ENCODE results near the gene PLSCR1. TPM values are rescaled to one million over a fixed set of nuclear protein-coding genes. Genes with fewer than 3 reads are reported as not detected.

Gene PLSCR1
- total and polyA plus RNA-seq, 7 experiments from 2014 or later, result 14.6 to 174 (median 17.7) TPM

DNA sequence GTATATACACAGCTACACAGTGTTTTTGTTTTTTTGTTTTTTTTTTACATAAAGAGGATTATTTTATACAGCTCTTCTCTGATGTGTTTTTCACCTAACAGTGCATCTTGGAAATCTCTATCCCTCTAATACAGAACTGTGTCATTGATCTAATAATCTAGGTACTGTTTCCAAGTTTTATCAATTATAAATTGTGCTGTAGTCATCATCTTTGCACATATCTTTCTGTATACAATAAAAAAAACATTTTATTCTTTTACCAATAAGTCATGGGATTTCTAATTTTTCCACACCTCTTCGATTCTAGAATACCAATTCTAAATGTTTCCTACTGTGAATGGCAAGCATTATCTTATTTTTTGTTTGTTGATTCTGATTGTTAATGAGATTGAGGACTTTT is 73.4 kb downstream of the PLSCR1 start:
- no peaks in the 10 kb centered on the region for H3K9me3 ChIP-seq (ENCODE audit: control insufficient read depth in 2 of 3, low read length in 3 of 3)
- ChIA-PET POLR2A (no interaction called here), CTCF (no interaction called here)
- Mint-ChIP-seq H3K36me3 (no peaks in the 10 kb centered on the region), H3K27me3 (peaks cover 0 to 21% (median 12%) of the 10 kb centered on the region in 5 donors), H3K9me3 (no peaks in the 10 kb centered on the region), H3K4me3 (peak overlapping the region in 4 of 10 donors; percentile 75 to 85 (median 78)), H3K27ac (peak overlapping the region in 3 of 9 donors; percentile 65 to 82 (median 80)), H3K4me1 (peaks cover 0 to 18% (median 4%) of the 10 kb centered on the region in 7 donors)
- ATAC-seq, result no peak
- DNase-seq, result no peak
- no peaks in the 10 kb centered on the region for H3K36me3 ChIP-seq (ENCODE audit: control insufficient read depth in 2 of 3, insufficient read depth in 3 of 3, low read length in 3 of 3)
- no peaks in the 10 kb centered on the region for H3K4me1 ChIP-seq (ENCODE audit: control insufficient read depth in 2 of 2, insufficient read depth in 2 of 2, low read length in 2 of 2)
- H3K27ac ChIP-seq (ENCODE audit: low read depth, low read length), result no peak overlapping the region
- H3K27me3 ChIP-seq (ENCODE audit: control insufficient read depth in 2 of 2, insufficient read depth in 2 of 2, low read length in 2 of 2), result no peaks in the 10 kb centered on the region
- intact Hi-C loops (cut with micrococcal nuclease), result no loop called here
- H3K4me3 ChIP-seq (ENCODE audit: low read length), result no peak overlapping the region

DNA sequence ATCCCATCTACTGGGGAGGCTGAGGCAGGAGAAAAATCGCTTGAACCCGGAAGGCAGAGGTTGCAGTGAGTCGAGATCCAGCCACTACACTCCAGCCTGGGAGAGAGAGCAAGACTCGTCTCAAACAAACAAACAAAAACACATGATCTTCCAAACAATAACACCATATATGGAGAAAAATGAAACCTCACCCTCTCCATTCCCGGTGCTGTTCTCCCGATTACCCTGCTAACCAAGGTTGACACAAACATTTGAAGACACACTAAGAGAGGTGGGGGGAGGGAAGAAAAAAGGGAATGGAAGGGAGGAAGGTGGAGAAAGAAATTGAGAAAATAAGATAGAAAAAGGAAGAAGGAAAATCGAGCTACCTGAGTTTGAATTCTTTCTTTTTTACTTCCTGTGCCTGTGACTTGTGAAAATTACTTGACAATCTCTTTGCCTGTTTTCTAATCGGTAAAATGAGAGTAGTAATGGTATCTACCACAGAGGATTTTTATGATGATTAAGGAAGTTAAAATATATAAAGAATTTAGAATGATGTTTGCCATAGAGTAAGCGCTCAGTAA is 73.9 kb downstream of the PLSCR1 start:
- CTCF ChIA-PET, result no interaction called here
- DNase-seq (no peak), ATAC-seq (no peak)
- Mint-ChIP-seq H3K4me3 (peak overlapping the region; percentile 32 to 88 (median 80)), H3K4me1 (peaks cover 0 to 18% (median 4%) of the 10 kb centered on the region in 7 donors), H3K36me3 (no peaks in the 10 kb centered on the region), H3K9me3 (no peaks in the 10 kb centered on the region), H3K27me3 (peaks cover 0 to 16% (median 12%) of the 10 kb centered on the region in 5 donors), H3K27ac (peak overlapping the region in 6 of 9 donors; percentile 52 to 88 (median 81))
- no peaks in the 10 kb centered on the region for H3K27me3 ChIP-seq (ENCODE audit: control insufficient read depth in 2 of 2, insufficient read depth in 2 of 2, low read length in 2 of 2)
- no peaks in the 10 kb centered on the region for H3K36me3 ChIP-seq (ENCODE audit: control insufficient read depth in 2 of 3, insufficient read depth in 3 of 3, low read length in 3 of 3)
- POLR2A ChIA-PET, result interaction anchor here (1.0 to 1.9 kb wide), 2 partner anchors 27 to 74 kb away, joined by 3 to 5 read pairs; no protein-coding TSS in a partner anchor
- intact Hi-C loops (cut with micrococcal nuclease), result no loop called here
- no peaks in the 10 kb centered on the region for H3K4me1 ChIP-seq (ENCODE audit: control insufficient read depth in 2 of 2, insufficient read depth in 2 of 2, low read length in 2 of 2)
- no peaks in the 10 kb centered on the region for H3K9me3 ChIP-seq (ENCODE audit: control insufficient read depth in 2 of 3, low read length in 3 of 3)
- no peak overlapping the region for H3K4me3 ChIP-seq (ENCODE audit: low read length)
- no peak overlapping the region for H3K27ac ChIP-seq (ENCODE audit: low read depth, low read length)

DNA sequence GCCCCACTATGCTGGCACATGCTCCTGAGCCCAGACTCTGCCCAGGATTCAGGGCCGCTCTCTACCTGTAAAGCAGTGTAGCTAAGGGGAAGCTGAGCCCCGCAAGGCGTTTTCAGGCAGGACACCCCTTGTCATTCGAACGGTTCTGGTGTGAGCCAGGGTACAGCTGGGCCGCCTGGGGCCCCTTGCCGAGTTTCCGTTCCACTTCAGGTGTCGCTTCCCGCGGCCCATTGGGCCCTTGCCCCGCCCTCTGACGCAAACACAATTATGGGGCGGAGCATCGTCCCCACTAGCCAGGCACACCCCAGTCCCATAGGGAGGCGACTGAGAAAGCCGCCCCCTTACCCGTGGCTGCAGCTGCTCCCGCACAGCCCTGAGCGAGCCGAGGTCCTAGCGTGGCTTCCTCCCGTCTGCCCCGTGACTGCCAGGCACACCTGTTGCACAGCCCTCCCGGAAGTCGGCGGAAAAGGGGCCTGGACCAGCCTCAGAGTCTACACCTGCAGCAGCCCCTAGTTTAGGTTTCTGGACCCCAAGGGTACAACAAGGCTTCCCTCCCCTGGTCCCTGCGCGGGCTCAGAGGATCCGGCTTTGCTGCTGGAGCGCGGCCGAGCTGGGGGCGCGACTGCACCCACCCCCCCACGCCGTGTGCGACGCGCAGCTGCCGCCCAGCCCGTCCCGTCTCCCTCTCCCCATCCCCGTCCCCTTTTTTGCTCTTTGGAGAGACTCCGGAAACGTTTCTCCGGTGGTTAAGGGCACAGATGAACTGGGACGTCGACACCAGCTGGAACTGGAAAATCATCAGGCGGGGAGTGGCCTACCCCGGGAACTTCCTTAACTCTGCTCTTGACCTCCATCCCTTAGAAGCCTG is 75.0 kb downstream of the PLSCR1 start, which contains the start of gene PLSCR2:
PLSCR2 (minus strand) TSS at position 412 of the 868 bp plus-strand sequence. CDS start 9,657 bp downstream, outside the sequence.
- Histone ChIP-seq H3K9me3 (ENCODE audit: control insufficient read depth in 2 of 3, low read length in 3 of 3) (no peaks in the 10 kb centered on the region), H3K27me3 (ENCODE audit: control insufficient read depth in 2 of 2, insufficient read depth in 2 of 2, low read length in 2 of 2) (no peaks in the 10 kb centered on the region), H3K36me3 (ENCODE audit: control insufficient read depth in 2 of 3, insufficient read depth in 3 of 3, low read length in 3 of 3) (no peaks in the 10 kb centered on the region), H3K4me3 (ENCODE audit: low read length) (peak within 1 kb of the TSS; percentile 73), H3K27ac (ENCODE audit: low read depth, low read length) (peak within 1 kb of the TSS; percentile 69), H3K4me1 (ENCODE audit: control insufficient read depth in 2 of 2, insufficient read depth in 2 of 2, low read length in 2 of 2) (no peaks in the 10 kb centered on the region)
- peak; percentile 97 for ATAC-seq
- POLR2A ChIA-PET, result interaction anchor here (1.0 to 1.9 kb wide), 2 partner anchors 28 to 75 kb away, joined by 3 to 5 read pairs; no protein-coding TSS in a partner anchor
- intact Hi-C loops (cut with micrococcal nuclease), result loop anchor here (1.0 to 5.0 kb wide), 4 partner anchors 29 to 75 kb away; partner anchors contain the start of gene PLSCR1 (in 1 of the 2)
- Mint-ChIP-seq H3K4me1 (peaks cover 0 to 18% (median 4%) of the 10 kb centered on the region in 7 donors), H3K9me3 (no peaks in the 10 kb centered on the region), H3K36me3 (no peaks in the 10 kb centered on the region), H3K4me3 (peak within 1 kb of the TSS; percentile 75 to 88 (median 82)), H3K27me3 (peaks cover 0 to 9% (median 5%) of the 10 kb centered on the region in 5 donors), H3K27ac (peak within 1 kb of the TSS; percentile 60 to 88 (median 81))
- CTCF ChIA-PET, result interaction anchor here (0.7 kb wide), 1 partner anchor 19 kb away, joined by 4 read pairs; no protein-coding TSS in a partner anchor
- DNase-seq, result peak; percentile 56 to 79 (median 74)

DNA sequence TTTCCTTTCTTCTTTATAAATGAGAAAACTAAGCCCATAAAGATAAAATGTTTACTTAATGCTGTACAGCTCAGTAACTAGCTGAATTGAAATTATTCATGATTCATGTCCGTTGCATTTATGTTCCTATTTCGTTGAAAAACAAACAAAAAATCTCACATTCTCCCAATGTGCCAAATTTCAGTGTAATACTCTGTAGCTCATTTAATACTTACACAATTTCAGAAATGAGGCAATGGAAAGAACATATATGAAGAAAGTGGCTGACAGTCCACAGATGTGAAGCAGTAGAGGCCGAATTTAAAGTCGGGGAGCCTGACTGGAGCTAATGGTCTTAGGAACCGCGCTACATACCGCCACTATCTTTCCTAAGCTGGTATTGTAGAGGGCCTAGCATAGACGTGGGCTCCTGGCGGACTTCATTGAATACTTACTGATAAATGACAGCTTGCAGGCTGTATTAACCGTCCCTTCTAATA is 75.7 kb downstream of the PLSCR1 start:
- no peaks in the 10 kb centered on the region for H3K9me3 Mint-ChIP-seq
- H3K36me3 Mint-ChIP-seq, result peaks cover 0 to 6% (median 0%) of the 10 kb centered on the region in 5 donors
- DNase-seq (no peak), ATAC-seq (no peak)
- no peaks in the 10 kb centered on the region for H3K9me3 ChIP-seq (ENCODE audit: control insufficient read depth in 2 of 3, low read length in 3 of 3)
- H3K4me3 ChIP-seq (ENCODE audit: low read length), result peak overlapping the region; percentile 73
- peak overlapping the region; percentile 69 for H3K27ac ChIP-seq (ENCODE audit: low read depth, low read length)
- peak overlapping the region; percentile 75 to 88 (median 82) for H3K4me3 Mint-ChIP-seq
- peaks cover 0 to 20% (median 4%) of the 10 kb centered on the region in 7 donors for H3K4me1 Mint-ChIP-seq
- no peaks in the 10 kb centered on the region for H3K4me1 ChIP-seq (ENCODE audit: control insufficient read depth in 2 of 2, insufficient read depth in 2 of 2, low read length in 2 of 2)
- no peaks in the 10 kb centered on the region for H3K27me3 ChIP-seq (ENCODE audit: control insufficient read depth in 2 of 2, insufficient read depth in 2 of 2, low read length in 2 of 2)
- intact Hi-C loops (cut with micrococcal nuclease), result loop anchor here (1.0 to 5.0 kb wide), 4 partner anchors 30 to 76 kb away; partner anchors contain the start of gene PLSCR1 (in 1 of the 2)
- peaks cover 0 to 3% (median under 1%) of the 10 kb centered on the region in 5 donors for H3K27me3 Mint-ChIP-seq
- H3K27ac Mint-ChIP-seq, result peak overlapping the region in 7 of 9 donors; percentile 65 to 88 (median 80)
- ChIA-PET CTCF (interaction anchor here (0.7 kb wide), 1 partner anchor 18 kb away, joined by 4 read pairs; no protein-coding TSS in a partner anchor), POLR2A (interaction anchor here (1.9 kb wide), 1 partner anchor 29 kb away, joined by 5 read pairs; no protein-coding TSS in a partner anchor)
- no peaks in the 10 kb centered on the region for H3K36me3 ChIP-seq (ENCODE audit: control insufficient read depth in 2 of 3, insufficient read depth in 3 of 3, low read length in 3 of 3)

DNA sequence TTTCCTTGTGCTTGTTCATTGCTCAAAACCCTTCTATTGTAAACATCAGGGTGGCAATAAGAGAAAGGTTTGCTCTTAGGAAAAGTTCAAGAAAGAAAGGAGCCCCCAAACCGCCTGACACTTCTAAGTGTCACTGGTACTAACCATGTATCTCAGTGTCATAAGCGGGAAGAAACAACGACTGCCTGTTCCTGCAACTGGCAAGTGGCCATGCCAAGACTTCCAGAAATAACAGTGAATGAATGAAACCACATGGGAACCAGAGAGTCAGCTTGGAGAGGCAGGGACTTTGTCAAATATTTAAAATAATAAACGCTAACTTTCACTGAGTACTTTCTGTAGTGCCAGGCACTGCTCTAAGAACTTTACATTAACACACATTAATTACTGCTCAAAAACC is 76.2 kb downstream of the PLSCR1 start:
- POLR2A ChIA-PET, result no interaction called here
- H3K27ac Mint-ChIP-seq, result peak overlapping the region in 8 of 9 donors; percentile 4 to 82 (median 43)
- peaks cover 0 to 22% (median 4%) of the 10 kb centered on the region in 7 donors for H3K4me1 Mint-ChIP-seq
- H3K9me3 Mint-ChIP-seq, result no peaks in the 10 kb centered on the region
- Histone ChIP-seq H3K4me1 (ENCODE audit: control insufficient read depth in 2 of 2, insufficient read depth in 2 of 2, low read length in 2 of 2) (no peaks in the 10 kb centered on the region), H3K27ac (ENCODE audit: low read depth, low read length) (no peak overlapping the region), H3K36me3 (ENCODE audit: control insufficient read depth in 2 of 3, insufficient read depth in 3 of 3, low read length in 3 of 3) (no peaks in the 10 kb centered on the region), H3K27me3 (ENCODE audit: control insufficient read depth in 2 of 2, insufficient read depth in 2 of 2, low read length in 2 of 2) (no peaks in the 10 kb centered on the region), H3K4me3 (ENCODE audit: low read length) (no peak overlapping the region), H3K9me3 (ENCODE audit: control insufficient read depth in 2 of 3, low read length in 3 of 3) (no peaks in the 10 kb centered on the region)
- no peak for DNase-seq
- peaks cover 0 to 11% (median 5%) of the 10 kb centered on the region in 5 donors for H3K36me3 Mint-ChIP-seq
- peak overlapping the region in 5 of 10 donors; percentile 4 to 87 (median 78) for H3K4me3 Mint-ChIP-seq
- H3K27me3 Mint-ChIP-seq, result peaks cover 0 to 3% (median 0%) of the 10 kb centered on the region in 5 donors
- CTCF ChIA-PET, result no interaction called here
- no peak for ATAC-seq
- intact Hi-C loops (cut with micrococcal nuclease), result loop anchor here in 1 of 2 donors (2.0 to 5.0 kb wide), 2 partner anchors 44 to 75 kb away; no protein-coding TSS in a partner anchor

DNA sequence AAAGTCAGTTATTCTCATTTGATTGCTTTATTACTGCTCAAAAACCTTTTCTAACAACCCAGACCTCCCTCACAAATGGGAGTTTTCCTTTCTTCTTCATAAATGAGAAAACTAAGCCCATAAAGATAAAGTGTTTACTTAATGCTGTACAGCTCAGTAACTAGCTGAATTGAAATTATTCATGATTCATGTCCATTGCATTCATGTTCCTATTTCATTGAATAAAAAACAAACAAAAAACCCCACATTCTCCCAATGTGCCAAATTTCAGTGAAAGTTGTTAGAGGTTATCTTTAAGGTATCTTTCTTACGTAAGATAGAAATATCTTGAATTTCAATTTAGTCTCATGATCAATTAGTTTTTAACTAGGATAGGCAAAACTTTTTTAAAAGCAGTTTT is 77.8 kb downstream of the PLSCR1 start:
- Histone ChIP-seq H3K27me3 (ENCODE audit: control insufficient read depth in 2 of 2, insufficient read depth in 2 of 2, low read length in 2 of 2) (no peaks in the 10 kb centered on the region), H3K9me3 (ENCODE audit: control insufficient read depth in 2 of 3, low read length in 3 of 3) (no peaks in the 10 kb centered on the region), H3K27ac (ENCODE audit: low read depth, low read length) (no peak overlapping the region), H3K4me3 (ENCODE audit: low read length) (no peak overlapping the region), H3K4me1 (ENCODE audit: control insufficient read depth in 2 of 2, insufficient read depth in 2 of 2, low read length in 2 of 2) (no peaks in the 10 kb centered on the region), H3K36me3 (ENCODE audit: control insufficient read depth in 2 of 3, insufficient read depth in 3 of 3, low read length in 3 of 3) (no peaks in the 10 kb centered on the region)
- peaks cover 0 to 12% (median 6%) of the 10 kb centered on the region in 5 donors for H3K36me3 Mint-ChIP-seq
- H3K4me1 Mint-ChIP-seq, result peaks cover 0 to 22% (median 4%) of the 10 kb centered on the region in 7 donors
- peak overlapping the region in 1 of 9 donors; percentile 65 for H3K27ac Mint-ChIP-seq
- no peak overlapping the region for H3K4me3 Mint-ChIP-seq
- no peaks in the 10 kb centered on the region for H3K27me3 Mint-ChIP-seq
- H3K9me3 Mint-ChIP-seq, result no peaks in the 10 kb centered on the region
- ChIA-PET CTCF (no interaction called here), POLR2A (no interaction called here)
- no peak for ATAC-seq
- intact Hi-C loops (cut with micrococcal nuclease), result loop anchor here in 1 of 2 donors (5.0 kb wide), 1 partner anchor 46 kb away; no protein-coding TSS in a partner anchor
- no peak for DNase-seq

Measured in naive thymus-derived CD4-positive, alpha-beta T cell (primary cell).